GM12878 (cell line): ENCODE data around the gene IKZF1. TPM values are rescaled to one million over a fixed set of nuclear protein-coding genes. Genes with fewer than 3 reads are reported as not detected.

Experiments
- ATAC-seq: fragments of 200-7000 bp; cut with Tn5 transposase; 3 replicates; pipeline ENCODE4 v1.9.1; 2020; ENCODE audit warnings: mild to moderate bottlenecking, moderate library complexity
- BruUV-seq: library from RNA; stranded (reverse); fragments of 400-500 nt; replicated peaks from 2 replicates; lab custom pipeline; 2021; lab: Mats Ljungman, UMichigan
- CTCF ChIA-PET: fragments of 300-600 bp; sonication (Branson Sonifier 250); formaldehyde crosslinking; extraction: SDS; loops from one replicate; lab custom pipeline; 2021; ENCODE audit warnings: inconsistent platforms; lab: Yijun Ruan, JAX
- POLR2A ChIA-PET: fragments of 350-600 bp; formaldehyde crosslinking; extraction: SDS; loops from one replicate; lab custom pipeline; 2021; ENCODE audit warnings: inconsistent platforms; lab: Charles Lee
- RAD21 ChIA-PET: fragments of 300-600 bp; sonication (Branson Sonifier 250); formaldehyde crosslinking; loops from one replicate; lab custom pipeline; 2023; ENCODE audit warnings: antibody characterized with exemption; ENCODE audit not compliant: unreplicated experiment; lab: Charles Lee
- SMC1A ChIA-PET: fragments of 300-600 bp; sonication (Branson Sonifier 250); formaldehyde crosslinking; loops from one replicate; lab custom pipeline; 2023; ENCODE audit not compliant: unreplicated experiment, uncharacterized antibody; lab: Charles Lee
- DNase-seq: peaks from one replicate; pipeline ENCODE4 v3.0.0-alpha.2; 2011; ENCODE audit warnings: low read depth, low spot score
- FAIRE-seq: peaks from 3 replicates; lab custom pipeline; 2011; peaks lifted over from hg19 to GRCh38; lab: Jason Lieb, UNC
- H2AFZ ChIP-seq: 2 replicates; pipeline ENCODE4 v1.6.0; 2011; ENCODE audit warnings: low read depth, low read length, control low read depth; ENCODE audit not compliant: control insufficient read depth
- H3K27ac ChIP-seq: 2 replicates; pipeline ENCODE4 v1.5.1; 2011; ENCODE audit warnings: control low read depth; ENCODE audit not compliant: control insufficient read depth, insufficient read depth
- H3K27me3 ChIP-seq, 2 experiments: replicated peaks in 1 of 2; 2 replicates each; pipeline versions ENCODE4 v1.6.0 to v1.6.1; 2011; ENCODE audit warnings: low read length in 1 of 2; ENCODE audit not compliant: control insufficient read depth in 2 of 2, insufficient read depth in 2 of 2
- H3K36me3 ChIP-seq, 2 experiments: 2 replicates each; pipeline ENCODE4 v1.5.1; 2011; ENCODE audit warnings: low read length in 1 of 2; ENCODE audit not compliant: control insufficient read depth in 2 of 2, insufficient read depth in 2 of 2
- H3K4me1 ChIP-seq: 2 replicates; pipeline ENCODE4 v1.6.1; 2011; ENCODE audit warnings: mild to moderate bottlenecking, low read length, moderate library complexity, mixed read lengths; ENCODE audit not compliant: control insufficient read depth, insufficient read depth
- H3K4me2 ChIP-seq: 2 replicates; pipeline ENCODE4 v1.6.0; 2011; ENCODE audit warnings: control low read depth; ENCODE audit not compliant: control insufficient read depth, insufficient read depth
- H3K4me3 ChIP-seq: fragments of 200-600 bp; sonication (generic); 2 replicates; pipeline ENCODE4 v1.5.1; 2016
- H3K79me2 ChIP-seq: 2 replicates; pipeline ENCODE4 v1.6.0; 2011; ENCODE audit warnings: low read length; ENCODE audit not compliant: control insufficient read depth, insufficient read depth
- H3K9ac ChIP-seq: 2 replicates; pipeline ENCODE4 v1.8.0; 2011; ENCODE audit warnings: low read length, control low read depth, mixed read lengths; ENCODE audit not compliant: control insufficient read depth, insufficient read depth
- H3K9me3 ChIP-seq: replicated peaks from 3 replicates; pipeline ENCODE4 v1.5.1; 2011; ENCODE audit warnings: mild to moderate bottlenecking, low read length; ENCODE audit not compliant: control insufficient read depth, insufficient read depth
- H4K20me1 ChIP-seq: 2 replicates; pipeline ENCODE4 v1.6.0; 2011; ENCODE audit not compliant: control insufficient read depth, insufficient read depth
- CHD2 ChIP-seq: IDR thresholded peaks from 2 replicates; pipeline ENCODE4 v1.6.1; 2011; ENCODE audit warnings: low read depth, low read length, improper control_type of control experiment, borderline replicate concordance
- LARP7 ChIP-seq: fragments of 450-650 bp; IDR thresholded peaks from 2 replicates; pipeline ENCODE4 v1.6.1; 2017; ENCODE audit warnings: mild to moderate bottlenecking
- NR2F1 ChIP-seq: fragments of 450-650 bp; conservative IDR thresholded peaks from 2 replicates; pipeline ENCODE4 v1.6.1; 2017; ENCODE audit warnings: mild to moderate bottlenecking
- RUNX3 ChIP-seq: IDR thresholded peaks from 2 replicates; pipeline ENCODE4 v1.6.1; 2012; ENCODE audit warnings: low read length, inconsistent platforms
- SMAD1 ChIP-seq: fragments of 450-650 bp; IDR thresholded peaks from 2 replicates; pipeline ENCODE4 v1.6.1; 2018; ENCODE audit warnings: mild to moderate bottlenecking, low read depth; ENCODE audit not compliant: partially characterized antibody
- SMC3 ChIP-seq: IDR thresholded peaks from 2 replicates; pipeline ENCODE4 v1.6.1; 2011; ENCODE audit warnings: low read length, improper control_type of control experiment, borderline replicate concordance
- SPI1 ChIP-seq: IDR thresholded peaks from 2 replicates; pipeline ENCODE4 v1.6.1; 2011; ENCODE audit warnings: low read depth, mild to moderate bottlenecking, low read length, moderate library complexity, borderline replicate concordance; ENCODE audit not compliant: insufficient read depth
- ZBED1 ChIP-seq: IDR thresholded peaks from 2 replicates; pipeline ENCODE4 v1.6.1; 2016; ENCODE audit warnings: borderline replicate concordance
- ZNF384 ChIP-seq: IDR thresholded peaks from 2 replicates; pipeline ENCODE4 v1.6.1; 2012; ENCODE audit warnings: low read depth, mild to moderate bottlenecking, low read length, improper control_type of control experiment, borderline replicate concordance
- WGBS: methylation state at CpG from one replicate; pipeline ENCODE4 v1.1.6; 2016; ENCODE audit warnings: low lambda C conversion rate; ENCODE audit not compliant: insufficient replicate concordance, insufficient coverage; ENCODE audit errors: missing lambda C conversion rate; 5-methylcytosine and 5-hydroxymethylcytosine counted together
- in situ Hi-C: fragments of 300-500 bp; cut with MboI; formaldehyde crosslinking; loops from 9 replicates; pipeline ENCODE4 v1.14.3; 2018; ENCODE audit warnings: mixed read lengths
- intact Hi-C: fragments of 100-400 bp; cut with micrococcal nuclease; formaldehyde crosslinking; loops from one replicate; pipeline ENCODE4 v1.14.2; 2022; ENCODE audit not compliant: unreplicated experiment
- polyA plus RNA-seq, 11 experiments: library from polyadenylated mRNA; depleted of rRNA in 4 of 11; unstranded in 6 of 11; stranded (reverse) in 5 of 11; fragments of >200 nt; fragmentation: Nextera tagmentation in 4 of 11; fragmentation: Illumina TruSeq in 1 of 11; extraction: Ambion mirVana in 4 of 11; extraction: Trizol in 1 of 11; gene quantifications; 1 replicate in 1 of 11; 2 replicates in 10 of 11; pipeline versions ENCODE4 v1.2.1 to v1.2.3, GENCODE V29; 2011 to 2016; ENCODE audit warnings: inconsistent platforms in 2 of 11, missing spikeins in 2 of 11, low read depth in 1 of 11
- total RNA-seq, 4 experiments: library from RNA; depleted of rRNA in 3 of 4; stranded (reverse); fragments of >200 nt in 3 of 4; fragmentation: Illumina TruSeq in 1 of 4; extraction: Trizol in 1 of 4; gene quantifications; 2 replicates each; pipeline versions ENCODE4 v1.2.1 to v1.2.3, GENCODE V29; 2013 to 2021
- TF ChIP-seq, protein P1 (sequence below): IDR thresholded peaks from 2 replicates; pipeline ENCODE4 v1.6.1; 2012; ENCODE audit warnings: improper control_type of control experiment, low read depth, low read length; ENCODE audit not compliant: insufficient replicate concordance

Gene IKZF1
- total and polyA plus RNA-seq, 10 of the 15 experiments (the other 5 are each of a cell fraction or from before 2014, with no cell fraction given): 27.2 to 125 (median 71.6) TPM

DNA sequence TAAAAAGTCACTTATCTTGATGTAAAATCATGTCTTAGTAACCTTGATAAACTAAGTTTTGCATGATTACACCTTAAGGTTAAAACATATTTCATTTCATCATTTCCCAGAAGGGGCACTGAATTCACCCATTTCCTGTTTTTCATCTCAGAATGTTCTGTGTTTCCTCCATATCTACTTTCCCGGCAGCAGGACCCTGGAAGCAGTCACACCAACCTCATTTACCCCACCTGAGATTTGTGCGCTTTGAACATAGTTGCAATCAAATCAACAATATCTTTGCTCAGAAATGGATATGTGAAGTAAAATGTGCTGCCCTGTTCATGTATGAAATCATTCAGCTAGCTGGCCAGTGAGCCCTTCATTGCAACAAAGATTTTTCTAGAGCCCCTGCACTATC, 46.8 kb downstream of the IKZF1 start:
- SMC1A ChIA-PET: interaction anchor here (0.7 to 7.0 kb wide), 35 partner anchors 12 to 205 kb away, joined by 3 to 80 read pairs (median 6); partner anchors contain the start of gene IKZF1
- no peaks in the 10 kb centered on the region for H3K9me3 ChIP-seq
- peak; percentile 53; the same call in 1 of the 2 replicates for TF ChIP-seq SPI1
- TF ChIP-seq ZBED1: 0 out of 2 replicates have a peak, but pooled peaks have one; percentile 4
- TF ChIP-seq SMAD1: no peak
- TF ChIP-seq, all 136 proteins: peak for 2
- Histone ChIP-seq H4K20me1 (no peaks in the 10 kb centered on the region), H3K36me3 (peaks cover 0 to 28% of the 10 kb centered on the region in 2 experiments), H2AFZ (no peak overlapping the region), H3K27me3 (no peaks in the 10 kb centered on the region), H3K4me3 (no peak overlapping the region), H3K27ac (peak overlapping the region; percentile 86), H3K79me2 (peaks cover 20% of the 10 kb centered on the region), H3K9ac (no peak overlapping the region; the same call in none of the 2 replicates), H3K4me1 (peaks cover 31% of the 10 kb centered on the region), H3K4me2 (peak overlapping the region; percentile 75)
- ChIA-PET POLR2A (interaction anchor here (0.7 to 2.4 kb wide), 14 partner anchors 9 to 146 kb away, joined by 3 to 10 read pairs (median 4); partner anchors contain the start of gene IKZF1), CTCF (interaction anchor here (0.6 to 9.0 kb wide), 19 partner anchors 9 to 259 kb away, joined by 3 to 50 read pairs (median 4); partner anchors contain the start of gene ZPBP), RAD21 (interaction anchor here (0.8 to 4.8 kb wide), 20 partner anchors 12 to 207 kb away, joined by 3 to 42 read pairs (median 5); no protein-coding TSS in a partner anchor)
- FAIRE-seq (no peak), ATAC-seq (peak; percentile 7; the same call in 1 of the 3 replicates), DNase-seq (no peak)
- intact Hi-C loops (no loop called here), in situ Hi-C loops (no loop called here)
- WGBS: 22% methylated on average over 2 of the region's 2 CpGs
- no TSS peak for BruUV-seq

DNA sequence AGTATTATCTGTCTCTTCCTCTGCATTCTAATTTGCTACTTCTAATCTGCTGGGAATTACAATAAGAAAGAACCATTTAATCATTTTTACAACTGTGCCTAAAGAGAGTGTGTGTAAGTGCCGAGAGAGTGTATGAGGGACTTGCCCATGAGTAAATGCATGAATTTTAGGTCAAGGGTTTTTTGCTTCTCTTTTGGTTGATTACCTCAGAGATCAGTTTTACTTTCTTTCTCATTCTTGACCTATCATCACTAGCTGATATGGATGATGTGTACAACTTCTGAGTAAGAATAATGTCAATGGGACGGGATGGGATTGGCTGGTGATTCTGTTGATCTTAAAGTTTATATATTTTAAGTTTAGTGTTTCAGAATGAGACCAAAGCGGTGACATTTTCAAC, 47.8 kb downstream of the IKZF1 start:
- POLR2A ChIA-PET: interaction anchor here (0.6 to 1.7 kb wide), 13 partner anchors 14 to 147 kb away, joined by 3 to 10 read pairs (median 5); no protein-coding TSS in a partner anchor
- Histone ChIP-seq H4K20me1 (no peaks in the 10 kb centered on the region), H3K79me2 (peaks cover 20% of the 10 kb centered on the region)
- TF ChIP-seq CHD2 (peak; percentile 16; the same call in 1 of the 2 replicates), RUNX3 (peak; percentile 88), ZNF384 (no peak), LARP7 (no peak), SMC3 (no peak), NR2F1 (peak; percentile 90)
- TF ChIP-seq, protein P1, sequence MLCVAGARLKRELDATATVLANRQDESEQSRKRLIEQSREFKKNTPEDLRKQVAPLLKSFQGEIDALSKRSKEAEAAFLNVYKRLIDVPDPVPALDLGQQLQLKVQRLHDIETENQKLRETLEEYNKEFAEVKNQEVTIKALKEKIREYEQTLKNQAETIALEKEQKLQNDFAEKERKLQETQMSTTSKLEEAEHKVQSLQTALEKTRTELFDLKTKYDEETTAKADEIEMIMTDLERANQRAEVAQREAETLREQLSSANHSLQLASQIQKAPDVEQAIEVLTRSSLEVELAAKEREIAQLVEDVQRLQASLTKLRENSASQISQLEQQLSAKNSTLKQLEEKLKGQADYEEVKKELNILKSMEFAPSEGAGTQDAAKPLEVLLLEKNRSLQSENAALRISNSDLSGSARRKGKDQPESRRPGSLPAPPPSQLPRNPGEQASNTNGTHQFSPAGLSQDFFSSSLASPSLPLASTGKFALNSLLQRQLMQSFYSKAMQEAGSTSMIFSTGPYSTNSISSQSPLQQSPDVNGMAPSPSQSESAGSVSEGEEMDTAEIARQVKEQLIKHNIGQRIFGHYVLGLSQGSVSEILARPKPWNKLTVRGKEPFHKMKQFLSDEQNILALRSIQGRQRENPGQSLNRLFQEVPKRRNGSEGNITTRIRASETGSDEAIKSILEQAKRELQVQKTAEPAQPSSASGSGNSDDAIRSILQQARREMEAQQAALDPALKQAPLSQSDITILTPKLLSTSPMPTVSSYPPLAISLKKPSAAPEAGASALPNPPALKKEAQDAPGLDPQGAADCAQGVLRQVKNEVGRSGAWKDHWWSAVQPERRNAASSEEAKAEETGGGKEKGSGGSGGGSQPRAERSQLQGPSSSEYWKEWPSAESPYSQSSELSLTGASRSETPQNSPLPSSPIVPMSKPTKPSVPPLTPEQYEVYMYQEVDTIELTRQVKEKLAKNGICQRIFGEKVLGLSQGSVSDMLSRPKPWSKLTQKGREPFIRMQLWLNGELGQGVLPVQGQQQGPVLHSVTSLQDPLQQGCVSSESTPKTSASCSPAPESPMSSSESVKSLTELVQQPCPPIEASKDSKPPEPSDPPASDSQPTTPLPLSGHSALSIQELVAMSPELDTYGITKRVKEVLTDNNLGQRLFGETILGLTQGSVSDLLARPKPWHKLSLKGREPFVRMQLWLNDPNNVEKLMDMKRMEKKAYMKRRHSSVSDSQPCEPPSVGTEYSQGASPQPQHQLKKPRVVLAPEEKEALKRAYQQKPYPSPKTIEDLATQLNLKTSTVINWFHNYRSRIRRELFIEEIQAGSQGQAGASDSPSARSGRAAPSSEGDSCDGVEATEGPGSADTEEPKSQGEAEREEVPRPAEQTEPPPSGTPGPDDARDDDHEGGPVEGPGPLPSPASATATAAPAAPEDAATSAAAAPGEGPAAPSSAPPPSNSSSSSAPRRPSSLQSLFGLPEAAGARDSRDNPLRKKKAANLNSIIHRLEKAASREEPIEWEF: no peak

More for the DNA sequence above, 47.8 kb downstream of the IKZF1 start:
- WGBS: 2% methylated on average over 3 of the region's 3 CpGs
- peak overlapping the region; percentile 75 for H3K4me2 ChIP-seq
- peak overlapping the region; percentile 30; the same call in 1 of the 2 replicates for H3K4me3 ChIP-seq
- no TSS peak for BruUV-seq
- CTCF ChIA-PET: interaction anchor here (0.9 to 9.0 kb wide), 14 partner anchors 10 to 260 kb away, joined by 3 to 50 read pairs (median 4); partner anchors contain the start of gene ZPBP
- DNase-seq (peak; percentile 86), FAIRE-seq (peak; percentile 93), ATAC-seq (peak; percentile 82)
- peak overlapping the region; percentile 27; the same call in 1 of the 2 replicates for H3K9ac ChIP-seq
- H3K9me3 ChIP-seq: no peaks in the 10 kb centered on the region
- SMC1A ChIA-PET: interaction anchor here (0.7 to 7.0 kb wide), 28 partner anchors 13 to 208 kb away, joined by 3 to 80 read pairs (median 6); partner anchors contain the start of gene IKZF1
- in situ Hi-C loops (no loop called here), intact Hi-C loops (loop anchor here (2.0 kb wide), 1 partner anchor 43 kb away; no protein-coding TSS in a partner anchor)
- H2AFZ ChIP-seq: no peak overlapping the region
- H3K4me1 ChIP-seq: peaks cover 31% of the 10 kb centered on the region
- H3K27ac ChIP-seq: peak overlapping the region; percentile 86
- H3K27me3 ChIP-seq: no peaks in the 10 kb centered on the region
- H3K36me3 ChIP-seq: peaks cover 0 to 28% of the 10 kb centered on the region in 2 experiments
- RAD21 ChIA-PET: interaction anchor here (0.6 to 4.8 kb wide), 18 partner anchors 14 to 207 kb away, joined by 3 to 42 read pairs (median 5); no protein-coding TSS in a partner anchor
